H9 (cell line): Measurements from ENCODE around the gene TRIM28. TPM values are rescaled to one million over a fixed set of nuclear protein-coding genes. Genes with fewer than 3 reads are reported as not detected.

Experiments used
- DNase-seq: peaks from one replicate; pipeline ENCODE4 v3.0.0-alpha.2; 2017
- H2AFZ ChIP-seq: one replicate; pipeline ENCODE4 v1.6.1; 2013; ENCODE audit warnings: mild to moderate bottlenecking, low read length, control low read depth, moderate library complexity
- H2AK5ac ChIP-seq: 2 replicates; pipeline ENCODE4 v1.6.1; 2013; ENCODE audit warnings: low read length, control low read depth, mixed read lengths; ENCODE audit not compliant: insufficient read length
- H2BK120ac ChIP-seq: one replicate; pipeline ENCODE4 v1.6.1; 2013; ENCODE audit warnings: low read depth, mild to moderate bottlenecking, low read length, control low read depth, inconsistent platforms; ENCODE audit not compliant: poor library complexity, severe bottlenecking
- H2BK12ac ChIP-seq: 2 replicates; pipeline ENCODE4 v1.6.1; 2013; ENCODE audit warnings: low read length, control low read depth, mixed read lengths, low read depth; ENCODE audit not compliant: insufficient read length
- H2BK15ac ChIP-seq: 2 replicates; pipeline ENCODE4 v1.6.1; 2013; ENCODE audit warnings: low read depth, low read length, control low read depth
- H2BK20ac ChIP-seq: one replicate; pipeline ENCODE4 v1.6.1; 2013; ENCODE audit warnings: low read depth, mild to moderate bottlenecking, low read length, control low read depth, inconsistent platforms; ENCODE audit not compliant: poor library complexity, severe bottlenecking
- H2BK5ac ChIP-seq: 2 replicates; pipeline ENCODE4 v1.6.1; 2013; ENCODE audit warnings: low read length, control low read depth, mixed read lengths; ENCODE audit not compliant: insufficient read length
- H3K14ac ChIP-seq: 2 replicates; pipeline ENCODE4 v1.6.1; 2013; ENCODE audit warnings: low read length, control low read depth; ENCODE audit not compliant: insufficient read depth
- H3K18ac ChIP-seq: 2 replicates; pipeline ENCODE4 v1.6.1; 2013; ENCODE audit warnings: low read depth, mild to moderate bottlenecking, mixed read lengths, low read length, control low read depth; ENCODE audit not compliant: insufficient read length
- H3K23ac ChIP-seq: 2 replicates; pipeline ENCODE4 v1.6.1; 2013; ENCODE audit warnings: low read length, control low read depth, mixed read lengths, low read depth; ENCODE audit not compliant: insufficient read length
- H3K23me2 ChIP-seq: 2 replicates; pipeline ENCODE4 v1.6.1; 2013; ENCODE audit warnings: low read depth, mild to moderate bottlenecking, mixed read lengths, low read length, control low read depth; ENCODE audit not compliant: insufficient read length, poor library complexity, severe bottlenecking
- H3K27ac ChIP-seq: 2 replicates; pipeline ENCODE4 v1.5.1; 2013; ENCODE audit warnings: low read length, control low read depth, mixed read lengths, low read depth; ENCODE audit not compliant: insufficient read length
- H3K27me3 ChIP-seq: 2 replicates; pipeline ENCODE4 v1.6.1; 2013; ENCODE audit warnings: low read length, control low read depth, inconsistent platforms; ENCODE audit not compliant: insufficient read depth
- H3K4ac ChIP-seq: 2 replicates; pipeline ENCODE4 v1.6.1; 2013; ENCODE audit warnings: low read depth, mild to moderate bottlenecking, control low read depth, inconsistent platforms, low read length, moderate library complexity
- H3K4me1 ChIP-seq: 2 replicates; pipeline ENCODE4 v1.6.1; 2013; ENCODE audit warnings: low read length, control low read depth, inconsistent platforms; ENCODE audit not compliant: insufficient read depth
- H3K4me2 ChIP-seq: 2 replicates; pipeline ENCODE4 v1.6.1; 2013; ENCODE audit warnings: low read length, control low read depth, mixed read lengths; ENCODE audit not compliant: insufficient read length, insufficient read depth
- H3K56ac ChIP-seq: 2 replicates; pipeline ENCODE4 v1.6.1; 2013; ENCODE audit warnings: low read depth, mild to moderate bottlenecking, mixed read lengths, low read length, control low read depth; ENCODE audit not compliant: insufficient read length
- H3K79me1 ChIP-seq: 2 replicates; pipeline ENCODE4 v1.6.1; 2013; ENCODE audit warnings: low read depth, mild to moderate bottlenecking, moderate library complexity, low read length, control low read depth, inconsistent platforms; ENCODE audit not compliant: insufficient read depth, poor library complexity, severe bottlenecking
- H3K79me2 ChIP-seq: 2 replicates; pipeline ENCODE4 v1.6.1; 2013; ENCODE audit warnings: low read length, control low read depth, inconsistent platforms; ENCODE audit not compliant: insufficient read depth
- H3K9ac ChIP-seq: 2 replicates; pipeline ENCODE4 v1.6.1; 2013; ENCODE audit warnings: low read length, control low read depth, mixed read lengths; ENCODE audit not compliant: insufficient read length; ENCODE audit errors: extremely low read depth
- H3K9me3 ChIP-seq: one replicate; pipeline ENCODE4 v1.6.1; 2013; ENCODE audit warnings: low read depth, low read length, inconsistent platforms; ENCODE audit not compliant: control insufficient read depth
- H3T11ph ChIP-seq: one replicate; pipeline ENCODE4 v1.6.1; 2013; ENCODE audit warnings: mild to moderate bottlenecking, low read length, control low read depth, inconsistent platforms
- H4K20me1 ChIP-seq: one replicate; pipeline ENCODE4 v1.6.1; 2013; ENCODE audit not compliant: control insufficient read depth, insufficient read length, insufficient read depth
- H4K5ac ChIP-seq: 2 replicates; pipeline ENCODE4 v1.6.1; 2013; ENCODE audit warnings: low read depth, mild to moderate bottlenecking, mixed read lengths, low read length, control low read depth; ENCODE audit not compliant: insufficient read length
- H4K8ac ChIP-seq: replicated peaks from 2 replicates; pipeline ENCODE4 v1.6.1; 2013; ENCODE audit warnings: low read length, control low read depth, mixed read lengths, low read depth; ENCODE audit not compliant: insufficient read length
- H4K91ac ChIP-seq: 2 replicates; pipeline ENCODE4 v1.6.1; 2013; ENCODE audit warnings: low read depth, mild to moderate bottlenecking, moderate library complexity, mixed read lengths, low read length, control low read depth; ENCODE audit not compliant: insufficient read length
- H3K27ac Mint-ChIP-seq, 3 experiments: 2 replicates in 2 of 3; 3 replicates in 1 of 3; pipeline ENCODE4 v1.8.0; 2020 to 2021; ENCODE audit warnings: mixed read lengths in 3 of 3, mild to moderate bottlenecking in 1 of 3, moderate library complexity in 1 of 3
- H3K27me3 Mint-ChIP-seq: 2 replicates; pipeline ENCODE4 v1.8.0; 2021; ENCODE audit warnings: low read depth, mild to moderate bottlenecking, moderate library complexity, mixed read lengths
- H3K36me3 Mint-ChIP-seq, 3 experiments: 2 replicates in 2 of 3; 3 replicates in 1 of 3; pipeline ENCODE4 v1.8.0; 2020 to 2021; ENCODE audit warnings: low read depth in 3 of 3, mixed read lengths in 3 of 3; ENCODE audit not compliant: insufficient read depth in 1 of 3
- H3K4me1 Mint-ChIP-seq, 2 experiments: 2 replicates each; pipeline ENCODE4 v1.8.0; 2020; ENCODE audit warnings: mixed read lengths in 2 of 2
- H3K4me3 Mint-ChIP-seq, 2 experiments: 2 replicates in 1 of 2; 3 replicates in 1 of 2; pipeline ENCODE4 v1.8.0; 2020 to 2021; ENCODE audit warnings: mild to moderate bottlenecking in 2 of 2, mixed read lengths in 2 of 2, moderate library complexity in 1 of 2
- H3K9me3 Mint-ChIP-seq, 2 experiments: 2 replicates in 1 of 2; 3 replicates in 1 of 2; pipeline ENCODE4 v1.8.0; 2020; ENCODE audit warnings: mild to moderate bottlenecking in 2 of 2, mixed read lengths in 2 of 2, moderate library complexity in 1 of 2
- CTCF ChIP-seq: fragments of 200-600 bp; sonication (generic); conservative IDR thresholded peaks from 3 replicates; pipeline ENCODE4 v1.8.0; 2021; ENCODE audit warnings: antibody characterized with exemption, mild to moderate bottlenecking
- WGBS: extraction: QIAGEN DNeasy Blood & Tissue Kit; methylation state at CpG from one replicate; pipeline ENCODE4 v1.1.7; 2013; ENCODE audit warnings: missing lambda C conversion rate, low lambda C conversion rate, mixed read lengths; ENCODE audit not compliant: insufficient read length; ENCODE audit errors: extremely low coverage; 5-methylcytosine and 5-hydroxymethylcytosine counted together
- total RNA-seq: library from RNA; stranded (reverse); gene quantifications from 2 replicates; pipeline ENCODE4 v1.2.1, GENCODE V29; 2021

TRIM28 gene
- total RNA-seq, 1 experiment from 2014 or later = 1,084 TPM

DNA sequence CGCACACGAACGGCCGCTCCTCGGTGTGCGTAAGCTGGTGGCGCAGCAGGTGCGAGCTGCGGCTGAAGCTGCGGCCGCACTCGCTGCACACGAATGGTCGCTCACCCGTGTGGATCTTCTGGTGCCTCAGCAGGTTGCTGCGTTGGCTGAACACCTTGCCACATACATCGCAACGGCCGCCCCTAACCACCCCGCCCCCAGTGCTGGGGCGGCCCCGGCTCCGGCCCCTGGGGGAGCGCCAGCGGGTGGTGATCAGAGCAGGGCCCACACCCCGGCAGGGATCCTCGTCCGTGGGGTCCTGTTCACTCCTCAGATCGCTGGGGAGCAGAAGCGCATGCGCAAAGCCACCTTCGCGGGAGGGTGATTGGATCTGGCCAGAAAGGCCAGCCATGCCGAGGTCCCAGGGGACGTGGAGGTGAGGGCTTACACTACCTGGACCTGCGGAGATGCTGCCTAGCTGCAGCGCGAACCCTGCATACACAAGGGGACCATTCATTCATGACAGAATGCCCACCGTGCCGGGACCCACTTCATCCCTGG is 19.2 kb downstream of the TRIM28 start:
- Histone ChIP-seq H3K4me1 (no peaks in the 10 kb centered on the region), H3K14ac (no peak overlapping the region), H3K4me2 (no peak overlapping the region), H3K27me3 (no peaks in the 10 kb centered on the region), H3K23ac (no peak overlapping the region), H4K91ac (no peak overlapping the region), H2BK12ac (no peak overlapping the region), H3K18ac (no peak overlapping the region), H4K5ac (no peak overlapping the region), H2BK15ac (no peak overlapping the region), H2BK120ac (no peak overlapping the region), H3K9ac (no peak overlapping the region), H2AFZ (no peak overlapping the region), H3K27ac (no peak overlapping the region), H2BK5ac (no peak overlapping the region), H4K8ac (no peak overlapping the region), H4K20me1 (no peaks in the 10 kb centered on the region), H3K56ac (no peak overlapping the region), H3K9me3 (no peaks in the 10 kb centered on the region), H3K4ac (no peak overlapping the region), H3K79me2 (no peaks in the 10 kb centered on the region), H3K79me1 (no peaks in the 10 kb centered on the region), H2AK5ac (no peak overlapping the region), H2BK20ac (no peak overlapping the region), H3T11ph (no peak overlapping the region), H3K23me2 (no peaks in the 10 kb centered on the region)
- WGBS = no CpG with 5 or more reads among the region's 40 CpGs
- Mint-ChIP-seq H3K4me3 (no peak overlapping the region), H3K27ac (peak overlapping the region in 1 of 3 experiments; percentile 47; a peak in 3 of 7 replicates), H3K36me3 (peaks cover under 1 to 20% (median 5%) of the 10 kb centered on the region in 3 experiments; a peak in 5 of 7 replicates), H3K9me3 (no peaks in the 10 kb centered on the region; a peak in 1 of 5 replicates), H3K27me3 (no peaks in the 10 kb centered on the region; the same call in 1 of the 2 replicates), H3K4me1 (peaks cover 2 to 9% of the 10 kb centered on the region in 2 experiments; a peak in 3 of 4 replicates)
- TF ChIP-seq CTCF = no peak
- peak; percentile 51 for DNase-seq
